T-helper 2 cell treated with Interferon-gamma antibody and Interleukin-4, amounts not matched to agents 5 μg/mL and 100 μg/mL, for 36 hours (primary cell): ENCODE data around the gene MAP1S.
A peak's percentile ranks its signal among the peaks of the same experiment; 100 is the strongest.

ENCODE experiments used
- DNase-seq: peaks from one replicate; pipeline ENCODE4 v3.0.0; 2021; ENCODE audit warnings: low spot score
- H3K27ac Mint-ChIP-seq: one replicate; pipeline ENCODE4 v1.8.0; 2021; ENCODE audit warnings: mild to moderate bottlenecking, mixed read lengths
- H3K27me3 Mint-ChIP-seq: one replicate; pipeline ENCODE4 v1.8.0; 2021; ENCODE audit warnings: low read depth, mixed read lengths
- H3K36me3 Mint-ChIP-seq: one replicate; pipeline ENCODE4 v1.8.0; 2021; ENCODE audit warnings: low read depth, mixed read lengths
- H3K4me1 Mint-ChIP-seq: one replicate; pipeline ENCODE4 v1.8.0; 2021; ENCODE audit warnings: low read depth, mixed read lengths
- H3K4me3 Mint-ChIP-seq: one replicate; pipeline ENCODE4 v1.8.0; 2022; ENCODE audit warnings: mild to moderate bottlenecking, moderate library complexity, mixed read lengths
- H3K9me3 Mint-ChIP-seq: one replicate; pipeline ENCODE4 v1.8.0; 2021; ENCODE audit warnings: mixed read lengths

Gene MAP1S

GRCh38 chr19:17737690-17738153 lies 18.4 kb downstream of the MAP1S start:
- H3K9me3 Mint-ChIP-seq, result no peaks in the 10 kb centered on the region
- no peaks in the 10 kb centered on the region for H3K27me3 Mint-ChIP-seq
- peaks cover 5% of the 10 kb centered on the region for H3K4me1 Mint-ChIP-seq
- H3K4me3 Mint-ChIP-seq, result no peak overlapping the region
- peaks cover 21% of the 10 kb centered on the region for H3K36me3 Mint-ChIP-seq
- no peak for DNase-seq
- no peak overlapping the region for H3K27ac Mint-ChIP-seq

- DNase-seq, result no peak
- peaks cover 5% of the 10 kb centered on the region for H3K4me1 Mint-ChIP-seq
- H3K9me3 Mint-ChIP-seq, result no peaks in the 10 kb centered on the region
- no peak overlapping the region for H3K27ac Mint-ChIP-seq
- peaks cover 15% of the 10 kb centered on the region for H3K36me3 Mint-ChIP-seq
- H3K4me3 Mint-ChIP-seq, result no peak overlapping the region
- H3K27me3 Mint-ChIP-seq, result no peaks in the 10 kb centered on the region
These were observed 20.0 kb downstream of the MAP1S start for GRCh38 chr19:17739121-17739875.

- H3K4me3 Mint-ChIP-seq, result no peak overlapping the region
- H3K9me3 Mint-ChIP-seq, result no peaks in the 10 kb centered on the region
- H3K36me3 Mint-ChIP-seq, result peaks cover 7% of the 10 kb centered on the region
- DNase-seq, result no peak
- H3K27ac Mint-ChIP-seq, result no peak overlapping the region
- H3K27me3 Mint-ChIP-seq, result no peaks in the 10 kb centered on the region
- H3K4me1 Mint-ChIP-seq, result peaks cover 9% of the 10 kb centered on the region
These were observed 22.2 kb downstream of the MAP1S start for GRCh38 chr19:17741456-17741855.

- Mint-ChIP-seq H3K4me3 (no peak overlapping the region), H3K9me3 (no peaks in the 10 kb centered on the region), H3K27me3 (no peaks in the 10 kb centered on the region), H3K36me3 (peaks cover 7% of the 10 kb centered on the region), H3K27ac (peak overlapping the region; percentile 69), H3K4me1 (peaks cover 21% of the 10 kb centered on the region)
- peak; percentile 19 for DNase-seq
These were observed 24.7 kb downstream of the MAP1S start for GRCh38 chr19:17743874-17744580.

- no peaks in the 10 kb centered on the region for H3K27me3 Mint-ChIP-seq
These were observed 28.2 kb downstream of the MAP1S start for GRCh38 chr19:17747205-17748098.

GRCh38 chr19:17748884-17749638 lies 29.8 kb downstream of the MAP1S start:
- H3K4me3 Mint-ChIP-seq, result peak overlapping the region; percentile 93
- no peaks in the 10 kb centered on the region for H3K27me3 Mint-ChIP-seq
- H3K9me3 Mint-ChIP-seq, result no peaks in the 10 kb centered on the region
- peaks cover 15% of the 10 kb centered on the region for H3K36me3 Mint-ChIP-seq
- no peak for DNase-seq
- peak overlapping the region; percentile 70 for H3K27ac Mint-ChIP-seq
- peaks cover 42% of the 10 kb centered on the region for H3K4me1 Mint-ChIP-seq

More at GRCh38 chr19:17747205-17748098, 28.2 kb downstream of the MAP1S start:
- Mint-ChIP-seq H3K27ac (peak overlapping the region; percentile 68), H3K9me3 (no peaks in the 10 kb centered on the region), H3K4me1 (peaks cover 37% of the 10 kb centered on the region), H3K4me3 (peak overlapping the region; percentile 81), H3K36me3 (peaks cover 10% of the 10 kb centered on the region)
- peak; percentile 95 for DNase-seq

GRCh38 chr19:17749912-17750317 lies 30.6 kb downstream of the MAP1S start:
- peak overlapping the region; percentile 93 for H3K4me3 Mint-ChIP-seq
- DNase-seq, result peak; percentile 24
- peaks cover 46% of the 10 kb centered on the region for H3K4me1 Mint-ChIP-seq

GRCh38 chr19:17751103-17751911 lies 32.0 kb downstream of the MAP1S start, which contains the start of gene FCHO1:
Gene FCHO1, plus strand, starts transcription at chr19:17751477. Its CDS starts 3,688 bp downstream, at chr19:17755165.
- no peaks in the 10 kb centered on the region for H3K9me3 Mint-ChIP-seq
- peaks cover 53% of the 10 kb centered on the region for H3K4me1 Mint-ChIP-seq
- DNase-seq, result peak; percentile 83
- peak within 1 kb of the TSS; percentile 95 for H3K27ac Mint-ChIP-seq
- H3K36me3 Mint-ChIP-seq, result peaks cover 32% of the 10 kb centered on the region
- peak within 1 kb of the TSS; percentile 93 for H3K4me3 Mint-ChIP-seq
- H3K27me3 Mint-ChIP-seq, result no peaks in the 10 kb centered on the region

More at GRCh38 chr19:17749912-17750317, 30.6 kb downstream of the MAP1S start:
- no peaks in the 10 kb centered on the region for H3K27me3 Mint-ChIP-seq
- peak overlapping the region; percentile 82 for H3K27ac Mint-ChIP-seq
- no peaks in the 10 kb centered on the region for H3K9me3 Mint-ChIP-seq
- peaks cover 22% of the 10 kb centered on the region for H3K36me3 Mint-ChIP-seq

GRCh38 chr19:17751912-17752273 lies 32.6 kb downstream of the MAP1S start:
- H3K9me3 Mint-ChIP-seq, result no peaks in the 10 kb centered on the region
- H3K4me3 Mint-ChIP-seq, result peak overlapping the region; percentile 93
- no peaks in the 10 kb centered on the region for H3K27me3 Mint-ChIP-seq
- H3K36me3 Mint-ChIP-seq, result peaks cover 38% of the 10 kb centered on the region
- H3K4me1 Mint-ChIP-seq, result peaks cover 51% of the 10 kb centered on the region
- no peak for DNase-seq
- peak overlapping the region; percentile 95 for H3K27ac Mint-ChIP-seq

GRCh38 chr19:17752865-17753639 lies 33.8 kb downstream of the MAP1S start:
- Mint-ChIP-seq H3K4me3 (no peak overlapping the region), H3K36me3 (peaks cover 45% of the 10 kb centered on the region), H3K4me1 (peaks cover 48% of the 10 kb centered on the region), H3K27me3 (no peaks in the 10 kb centered on the region), H3K9me3 (no peaks in the 10 kb centered on the region), H3K27ac (peak overlapping the region; percentile 20)
- no peak for DNase-seq

GRCh38 chr19:17753976-17754375 lies 34.7 kb downstream of the MAP1S start:
- H3K4me3 Mint-ChIP-seq, result no peak overlapping the region
- H3K9me3 Mint-ChIP-seq, result no peaks in the 10 kb centered on the region
- H3K27ac Mint-ChIP-seq, result no peak overlapping the region
- H3K36me3 Mint-ChIP-seq, result peaks cover 50% of the 10 kb centered on the region
- no peaks in the 10 kb centered on the region for H3K27me3 Mint-ChIP-seq
- no peak for DNase-seq
- peaks cover 42% of the 10 kb centered on the region for H3K4me1 Mint-ChIP-seq
